GM23248 (cell line): ENCODE results near the gene ARSG.

Experiments
- EZH2 ChIP-seq: fragments of 200-600 bp; sonication (generic); IDR thresholded peaks from 2 replicates; pipeline ENCODE4 v1.6.1; 2018; ENCODE audit warnings: antibody characterized with exemption, mild to moderate bottlenecking; ENCODE audit not compliant: insufficient read depth, poor library complexity, severe bottlenecking
- EZH2phosphoT487 ChIP-seq: fragments of 200-600 bp; sonication (generic); IDR thresholded peaks from 2 replicates; pipeline ENCODE4 v1.6.1; 2018; ENCODE audit warnings: antibody characterized with exemption, moderate library complexity, mild to moderate bottlenecking, low read depth; ENCODE audit not compliant: insufficient read depth

DNA sequence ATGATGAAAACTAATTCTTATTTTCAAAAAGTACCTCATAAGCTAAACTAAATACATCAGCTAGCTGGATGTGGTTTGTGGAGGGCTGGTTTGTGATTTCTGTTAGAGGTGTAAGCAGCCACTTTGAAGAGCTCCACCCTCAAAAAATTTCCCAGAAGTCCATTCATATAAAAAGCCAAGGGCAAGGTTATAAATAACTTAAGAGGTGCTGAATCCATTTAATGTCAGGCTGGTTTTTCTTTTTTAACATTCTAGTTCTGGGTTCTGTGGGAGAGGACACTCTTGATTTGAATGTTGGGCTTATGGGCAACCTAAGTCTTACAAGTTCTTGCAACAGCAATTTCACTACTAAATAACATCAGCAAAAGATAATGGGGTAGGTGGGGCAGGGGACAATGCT, 169.4 kb downstream of the ARSG start:
- TF ChIP-seq EZH2: no peak
- no peak for TF ChIP-seq EZH2phosphoT487
